ENCODE measurements around the gene SLC5A2.
A peak's percentile ranks its signal among the peaks of the same experiment; 100 is the strongest.

The SLC5A2 gene

GRCh38 chr16:31472709-31473203 is 10.2 kb upstream of the SLC5A2 start:
- ChIA-PET POLR2A (interaction anchor here (0.8 to 1.2 kb wide), 2 partner anchors 12 to 331 kb away, joined by 3 read pairs; no protein-coding TSS in a partner anchor), CTCF (interaction anchor here (0.6 kb wide), 1 partner anchor 12 kb away, joined by 3 read pairs; no protein-coding TSS in a partner anchor)
- H3K27ac ChIP-seq (ENCODE audit: extremely low read depth, low read depth, low read length) = peak overlapping the region; percentile 56; the same call in 1 of the 2 replicates
- H3K36me3 ChIP-seq (ENCODE audit: control insufficient read depth in 2 of 2, insufficient read depth in 1 of 2, low read length in 2 of 2) = peaks cover 0 to 10% of the 10 kb centered on the region in 2 experiments; a peak in 1 of 3 replicates
- H3K9me3 ChIP-seq (ENCODE audit: control insufficient read depth, insufficient read depth, low read depth, low read length) = no peaks in the 10 kb centered on the region
- H3K4me1 ChIP-seq (ENCODE audit: control insufficient read depth, insufficient read depth, low read length) = no peaks in the 10 kb centered on the region
- peak overlapping the region; percentile 47 for H3K4me3 ChIP-seq (ENCODE audit: low read depth, low read length)
- TF ChIP-seq ZNF280C (tag by site-specific recombination; IDR thresholded peaks at IDR 0.05) (no peak), ZSCAN16 (tag by site-specific recombination; IDR thresholded peaks at IDR 0.05) (no peak), ZNF341 (tag by site-specific recombination; IDR thresholded peaks at IDR 0.05; ENCODE audit: low read depth) (0 out of 2 replicates have a peak, but pooled peaks have one; percentile 24), MEIS1 (CRISPR knock-in tag; IDR thresholded peaks at IDR 0.05; ENCODE audit: borderline replicate concordance) (no peak), PRDM2 (tag by site-specific recombination; IDR thresholded peaks at IDR 0.05; ENCODE audit: borderline replicate concordance) (no peak), ZNF585B (tag by site-specific recombination; IDR thresholded peaks at IDR 0.05) (no peak), ZNF354C (tag by site-specific recombination; IDR thresholded peaks at IDR 0.05; ENCODE audit: borderline replicate concordance, low read depth) (no peak), ZNF560 (tag by site-specific recombination; IDR thresholded peaks at IDR 0.05; ENCODE audit: borderline replicate concordance) (no peak), GFI1B (tag by site-specific recombination; IDR thresholded peaks at IDR 0.05) (no peak), FEZF1 (tag by site-specific recombination; IDR thresholded peaks at IDR 0.05) (no peak), ZNF747 (tag by site-specific recombination; IDR thresholded peaks at IDR 0.05) (no peak), ZXDB (tag by site-specific recombination; IDR thresholded peaks at IDR 0.05) (peak; percentile 13; the same call in 1 of the 2 replicates), SP2 (tag by site-specific recombination; IDR thresholded peaks at IDR 0.05) (peak; percentile 90), ZNF155 (tag by site-specific recombination; IDR thresholded peaks at IDR 0.05) (no peak), GLI4 (tag by site-specific recombination; IDR thresholded peaks at IDR 0.05) (no peak), ZNF391 (tag by site-specific recombination; IDR thresholded peaks at IDR 0.05; ENCODE audit: borderline replicate concordance, low read depth) (no peak), REST (tag by site-specific recombination; IDR thresholded peaks at IDR 0.05) (no peak), KLF1 (tag by site-specific recombination; IDR thresholded peaks at IDR 0.05) (0 out of 2 replicates have a peak, but pooled peaks have one; percentile 20), ZNF266 (tag by site-specific recombination; IDR thresholded peaks at IDR 0.05; ENCODE audit: low read depth) (no peak), ZFP69B (tag by site-specific recombination; IDR thresholded peaks at IDR 0.05) (no peak), ZNF221 (tag by site-specific recombination; IDR thresholded peaks at IDR 0.05; ENCODE audit: borderline replicate concordance) (no peak)
